ENCODE measurements around the gene ICE2.

The ICE2 gene, protein sequence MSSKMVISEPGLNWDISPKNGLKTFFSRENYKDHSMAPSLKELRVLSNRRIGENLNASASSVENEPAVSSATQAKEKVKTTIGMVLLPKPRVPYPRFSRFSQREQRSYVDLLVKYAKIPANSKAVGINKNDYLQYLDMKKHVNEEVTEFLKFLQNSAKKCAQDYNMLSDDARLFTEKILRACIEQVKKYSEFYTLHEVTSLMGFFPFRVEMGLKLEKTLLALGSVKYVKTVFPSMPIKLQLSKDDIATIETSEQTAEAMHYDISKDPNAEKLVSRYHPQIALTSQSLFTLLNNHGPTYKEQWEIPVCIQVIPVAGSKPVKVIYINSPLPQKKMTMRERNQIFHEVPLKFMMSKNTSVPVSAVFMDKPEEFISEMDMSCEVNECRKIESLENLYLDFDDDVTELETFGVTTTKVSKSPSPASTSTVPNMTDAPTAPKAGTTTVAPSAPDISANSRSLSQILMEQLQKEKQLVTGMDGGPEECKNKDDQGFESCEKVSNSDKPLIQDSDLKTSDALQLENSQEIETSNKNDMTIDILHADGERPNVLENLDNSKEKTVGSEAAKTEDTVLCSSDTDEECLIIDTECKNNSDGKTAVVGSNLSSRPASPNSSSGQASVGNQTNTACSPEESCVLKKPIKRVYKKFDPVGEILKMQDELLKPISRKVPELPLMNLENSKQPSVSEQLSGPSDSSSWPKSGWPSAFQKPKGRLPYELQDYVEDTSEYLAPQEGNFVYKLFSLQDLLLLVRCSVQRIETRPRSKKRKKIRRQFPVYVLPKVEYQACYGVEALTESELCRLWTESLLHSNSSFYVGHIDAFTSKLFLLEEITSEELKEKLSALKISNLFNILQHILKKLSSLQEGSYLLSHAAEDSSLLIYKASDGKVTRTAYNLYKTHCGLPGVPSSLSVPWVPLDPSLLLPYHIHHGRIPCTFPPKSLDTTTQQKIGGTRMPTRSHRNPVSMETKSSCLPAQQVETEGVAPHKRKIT

DNA sequence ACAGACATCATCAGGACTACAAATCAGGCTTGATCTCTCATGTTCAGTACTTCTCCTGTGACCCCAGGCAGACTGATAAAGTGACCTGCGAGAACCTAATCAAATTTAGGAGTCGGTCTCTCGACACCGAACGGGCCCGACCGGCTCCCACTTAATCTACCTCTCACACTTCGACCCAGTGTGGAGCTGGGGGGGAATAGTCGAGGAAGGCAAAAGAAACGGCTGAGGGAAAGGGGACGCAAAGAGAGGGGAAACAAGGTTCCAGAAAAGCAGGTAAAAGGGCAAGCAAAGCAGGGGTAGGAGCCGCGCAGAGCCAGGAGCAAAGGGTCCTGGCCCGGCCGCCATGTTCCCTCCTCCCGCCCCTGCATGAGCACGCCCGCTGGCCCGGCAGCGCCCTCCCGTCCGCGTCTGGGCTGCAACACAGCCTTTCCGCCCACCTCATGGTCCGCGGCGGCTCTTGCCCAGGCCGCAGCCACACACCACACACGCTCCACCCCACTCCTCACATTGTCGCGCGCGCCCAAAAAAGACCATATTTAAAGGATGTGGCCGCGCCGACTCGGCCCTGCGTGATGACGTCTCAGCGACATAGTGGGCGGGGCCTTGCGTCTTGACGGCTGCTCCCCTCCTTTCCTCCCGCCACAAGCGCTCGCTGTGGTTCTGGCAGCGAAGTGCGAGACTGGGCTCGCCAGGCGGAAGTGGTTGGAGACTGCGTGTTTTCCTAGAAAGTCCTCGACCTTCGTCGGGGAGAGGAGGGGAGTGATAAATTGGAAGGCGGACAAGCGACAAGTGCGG, at the start of gene ICE2:
Gene ICE2, minus strand, starts transcription at position 577 of the 795 bp plus-strand sequence. CDS start 1,165 bp downstream, outside the sequence.
- peak; percentile 95 for DNase-seq

DNA sequence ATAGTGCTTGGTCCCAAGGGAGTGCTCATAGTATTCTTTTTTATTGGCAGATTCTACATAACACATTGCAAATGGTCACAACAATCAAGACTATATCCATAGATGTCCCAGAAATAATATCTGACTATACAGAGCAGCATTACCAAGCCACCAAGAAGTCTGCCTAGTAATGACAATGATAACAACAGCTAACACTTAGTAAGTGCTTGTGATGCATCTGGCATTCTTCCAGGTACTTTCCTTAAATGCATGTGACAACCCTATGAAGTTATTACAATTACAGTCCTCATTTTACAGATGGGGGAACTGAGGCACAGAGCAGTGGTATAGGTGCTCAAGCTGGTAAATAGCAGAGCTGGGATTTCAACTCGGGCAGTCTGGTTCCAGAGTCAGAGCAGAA, 49.6 kb upstream of the ICE2 start:
- DNase-seq = peak in 1 of 2 donors; percentile 69

DNA sequence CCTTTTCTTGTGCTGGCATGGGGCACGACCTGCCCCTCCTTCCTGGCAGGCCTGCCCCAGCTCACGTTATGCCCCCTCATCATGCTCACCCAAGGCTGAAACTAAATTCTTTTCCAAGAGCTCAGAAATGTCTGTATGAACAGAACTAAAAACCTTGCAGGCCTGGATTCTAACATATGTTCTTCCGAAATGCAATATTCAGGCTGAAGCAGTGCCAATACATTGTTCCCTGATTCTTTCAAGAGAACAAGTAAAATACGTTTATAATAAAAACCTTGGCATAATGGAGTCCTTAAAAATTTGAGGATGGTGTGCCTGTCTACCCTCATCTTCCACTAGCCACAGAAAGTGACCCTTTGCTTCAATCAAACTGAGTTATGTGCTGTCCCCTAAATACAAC, 48.5 kb upstream of the ICE2 start:
- DNase-seq = no peak

DNA sequence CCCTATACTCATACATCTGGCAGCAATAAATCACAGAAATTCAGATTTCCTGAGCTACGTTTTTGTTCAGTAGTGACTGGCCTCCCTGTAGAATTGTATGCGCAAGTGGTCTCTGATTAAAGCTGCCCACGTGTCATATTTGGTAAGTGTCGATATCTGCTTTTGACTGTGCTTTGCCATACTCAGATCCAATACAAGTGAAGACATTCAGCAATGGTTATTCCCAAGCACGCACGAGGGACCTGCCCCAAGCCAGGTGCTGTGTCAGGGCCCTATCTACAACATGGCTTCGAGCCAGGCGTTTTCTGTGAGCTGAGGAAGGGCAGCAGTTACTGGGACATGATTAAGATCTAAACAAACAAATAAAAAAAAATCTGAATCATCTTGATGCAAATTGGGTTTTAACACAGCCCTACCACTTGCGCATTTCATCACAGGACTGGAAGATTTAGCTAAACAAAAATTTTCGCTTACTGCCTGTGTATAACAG, 47.2 kb upstream of the ICE2 start:
- peak in 1 of 2 donors; percentile 10 for DNase-seq

DNA sequence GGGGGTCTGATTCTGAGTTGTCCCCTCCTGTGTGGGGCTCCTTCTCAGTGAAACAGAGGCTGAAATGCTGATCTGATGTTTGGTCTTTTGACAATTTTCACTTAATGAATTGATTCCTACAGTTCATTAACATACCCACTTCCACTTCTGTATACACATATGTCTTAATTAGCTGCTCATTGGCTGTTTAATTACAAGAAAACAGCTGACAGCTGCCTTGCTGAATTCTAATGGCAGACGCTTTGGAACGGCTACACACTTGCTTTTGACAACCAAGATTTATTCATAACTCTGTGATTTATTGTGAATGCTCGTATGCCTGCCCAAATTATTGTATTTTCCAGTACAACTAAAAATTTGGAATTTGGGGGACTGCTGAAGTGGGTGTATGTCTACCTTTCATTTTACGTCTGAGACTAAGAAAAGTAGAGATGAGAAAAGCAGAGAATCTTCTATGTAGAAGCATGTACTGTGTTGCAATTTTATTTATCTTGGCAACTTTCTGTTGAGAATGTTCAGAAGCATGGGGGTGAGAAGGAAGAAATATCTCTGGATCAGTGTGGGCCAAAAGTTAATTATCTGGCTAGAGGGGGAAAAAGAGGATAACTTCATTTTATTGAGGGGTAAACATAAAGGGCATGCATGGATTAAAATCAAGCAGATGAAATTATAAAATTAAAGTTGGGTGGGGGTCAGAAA, 46.5 kb upstream of the ICE2 start:
- DNase-seq = no peak

DNA sequence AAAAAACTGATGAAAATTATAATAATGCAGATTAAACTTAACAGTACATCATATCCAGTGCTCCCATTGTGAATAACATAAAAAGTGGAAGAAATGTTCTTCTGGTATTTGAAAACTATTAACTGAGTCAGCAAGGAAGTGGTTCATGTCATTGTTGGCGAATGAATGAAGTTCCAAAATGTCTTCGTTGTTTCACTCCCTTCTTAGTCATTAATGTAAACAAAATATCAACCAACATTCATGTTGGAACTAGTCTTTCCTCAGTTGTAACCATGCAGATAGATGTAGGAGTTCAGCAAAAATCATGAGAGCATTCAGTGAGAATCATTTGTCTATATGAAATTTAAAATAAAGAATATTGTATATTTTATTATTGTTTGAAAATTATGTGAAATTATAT, 44.1 kb upstream of the ICE2 start:
- DNase-seq = no peak

DNA sequence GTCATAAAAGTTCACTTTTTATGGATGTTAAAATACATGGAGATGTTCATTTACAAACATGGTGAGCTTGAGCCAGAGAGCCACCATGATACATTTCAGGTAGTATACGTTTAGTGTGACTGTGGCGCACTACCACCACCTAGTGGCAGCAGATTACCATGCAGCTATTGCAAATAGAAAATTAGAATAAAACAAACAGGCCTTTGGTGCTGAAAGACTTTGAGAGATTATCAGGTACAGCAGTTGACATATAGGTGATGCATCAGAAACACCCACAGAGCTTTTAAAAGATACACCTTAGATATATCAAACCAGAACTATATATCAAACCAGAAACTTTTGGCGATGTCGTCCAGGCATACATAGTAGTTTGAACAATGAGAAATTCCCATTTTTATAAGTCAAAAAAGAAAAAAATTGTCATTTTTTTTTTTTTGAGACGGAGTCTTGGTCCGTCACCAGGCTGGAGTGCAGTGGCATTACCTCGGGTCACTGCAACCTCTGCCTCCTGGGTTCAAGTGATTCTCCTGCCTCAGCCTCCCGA, 42.0 kb upstream of the ICE2 start:
- peak; percentile 74 to 84 for DNase-seq

DNA sequence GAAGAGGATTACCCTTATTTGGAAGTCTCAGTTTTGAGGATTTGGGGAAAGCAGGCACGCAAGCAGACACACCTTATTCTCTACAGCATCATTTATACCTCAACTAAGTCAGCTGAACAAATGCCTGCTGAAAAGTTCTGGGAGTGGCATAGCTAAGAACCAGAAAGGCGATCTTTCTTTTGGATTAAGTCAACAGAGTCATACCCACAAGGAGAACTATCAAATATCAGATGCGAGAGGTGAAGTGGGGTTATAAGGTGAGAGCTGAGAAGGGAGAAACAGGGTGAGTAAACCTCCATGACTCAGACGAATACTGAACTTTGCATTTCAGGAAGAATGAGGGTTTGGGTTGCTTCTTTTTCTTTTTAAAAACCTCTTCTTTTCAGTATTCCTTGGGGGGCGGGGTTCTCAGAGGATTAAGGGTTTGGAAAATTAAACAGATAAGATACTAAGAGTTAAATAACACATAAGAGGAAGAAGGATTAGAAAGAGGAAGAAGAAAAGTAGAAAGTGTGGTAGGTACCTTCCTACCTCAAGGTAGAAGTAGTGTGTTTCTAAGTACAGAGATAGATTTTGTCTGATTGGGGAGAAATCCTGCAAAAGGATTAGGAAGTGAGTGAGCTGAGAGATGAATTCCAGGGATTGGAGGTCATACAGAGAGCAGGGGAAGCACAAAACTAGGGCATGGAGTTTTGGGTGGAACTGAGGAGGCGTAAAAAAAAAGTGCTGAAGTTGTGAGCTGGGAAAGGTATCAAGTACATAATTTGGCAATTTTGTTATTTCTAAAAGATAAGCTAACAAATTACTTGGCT, 41.3 kb upstream of the ICE2 start:
- no peak for DNase-seq

DNA sequence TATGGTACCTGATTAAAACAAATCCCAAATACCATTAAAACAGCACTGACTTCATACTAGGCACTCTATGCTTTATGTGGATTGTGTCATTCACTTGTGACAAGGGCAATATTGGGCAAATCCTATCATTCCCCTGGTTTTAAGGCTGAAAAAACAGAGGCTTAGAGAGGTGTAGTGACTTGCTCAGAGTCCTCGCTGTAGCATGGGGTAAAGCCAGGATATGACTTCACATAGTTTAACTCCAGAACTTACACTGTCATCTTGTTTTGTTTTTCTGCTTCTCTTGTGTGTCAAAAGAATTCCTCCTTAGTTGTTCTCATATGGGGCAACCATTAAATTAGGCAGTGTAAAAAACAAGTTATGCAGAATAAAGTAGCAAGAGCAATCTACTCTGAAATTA, 40.3 kb upstream of the ICE2 start:
- DNase-seq = no peak

DNA sequence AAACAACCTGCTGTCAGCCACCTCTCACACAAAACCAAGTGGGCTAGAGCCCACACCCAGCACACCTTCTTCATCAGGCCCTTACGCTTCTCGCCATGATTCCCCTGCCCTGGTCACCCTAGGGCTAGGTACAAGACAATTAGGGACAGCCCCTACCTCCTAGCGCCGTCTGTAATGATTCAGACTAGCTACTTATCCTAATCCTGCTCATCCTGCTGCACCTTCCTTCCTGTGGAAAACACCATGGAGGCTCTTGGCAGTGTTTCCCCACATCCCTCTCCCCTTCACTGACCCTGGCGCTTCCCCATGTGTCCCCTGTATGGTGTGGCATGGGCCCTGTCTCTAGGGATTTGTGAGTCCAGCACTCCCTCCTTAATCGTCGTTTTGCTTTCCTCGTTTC, 39.6 kb upstream of the ICE2 start:
- no peak for DNase-seq

DNA sequence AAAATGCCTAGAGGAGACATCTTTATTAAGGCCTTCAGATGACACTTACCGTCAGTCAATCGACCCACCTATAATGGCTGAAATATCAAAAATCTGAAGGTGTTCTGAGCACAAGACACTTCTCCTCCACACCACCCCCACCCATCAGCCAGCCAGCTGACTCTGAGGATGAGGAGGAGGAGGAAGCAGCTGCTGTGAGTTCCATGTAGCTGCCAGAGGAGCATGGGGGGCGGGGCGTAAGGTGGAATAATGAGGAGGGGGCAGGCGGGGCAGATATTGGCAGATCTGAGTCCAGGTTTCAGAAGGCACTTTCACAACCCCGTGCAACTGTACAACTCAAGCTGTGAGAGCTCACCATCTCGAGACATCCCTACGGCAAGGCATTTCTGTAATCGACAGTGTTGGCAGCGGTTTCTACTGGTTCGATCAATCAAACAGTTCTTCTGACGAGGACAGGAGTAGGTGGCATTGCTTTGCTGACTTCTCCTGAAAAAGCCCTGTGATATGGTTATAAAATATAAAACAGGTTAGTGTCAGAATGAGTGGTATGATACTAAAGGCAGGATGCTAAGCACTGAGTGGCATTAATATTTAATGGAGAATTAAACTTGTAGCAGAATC, 35.4 kb upstream of the ICE2 start:
- DNase-seq = no peak

DNA sequence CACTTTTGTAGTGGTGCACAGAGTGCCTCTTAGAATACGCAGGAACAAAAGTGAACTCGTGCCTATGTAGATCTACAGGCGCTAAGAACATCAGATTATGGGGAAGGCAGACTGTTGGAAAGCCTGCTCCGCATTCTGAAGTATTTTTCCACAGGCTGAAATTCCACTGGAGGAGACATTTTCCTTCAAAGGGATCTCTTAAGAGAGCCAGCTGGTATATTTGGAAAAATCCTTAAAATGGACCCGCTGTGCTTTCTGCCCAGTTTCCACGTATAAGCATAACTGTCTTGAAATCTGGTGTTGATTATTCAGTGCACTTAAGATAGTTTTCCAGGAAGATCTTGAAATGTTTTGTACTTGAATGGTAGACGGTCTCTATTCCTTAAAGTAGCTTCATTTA, 34.7 kb upstream of the ICE2 start:
- DNase-seq = no peak

DNA sequence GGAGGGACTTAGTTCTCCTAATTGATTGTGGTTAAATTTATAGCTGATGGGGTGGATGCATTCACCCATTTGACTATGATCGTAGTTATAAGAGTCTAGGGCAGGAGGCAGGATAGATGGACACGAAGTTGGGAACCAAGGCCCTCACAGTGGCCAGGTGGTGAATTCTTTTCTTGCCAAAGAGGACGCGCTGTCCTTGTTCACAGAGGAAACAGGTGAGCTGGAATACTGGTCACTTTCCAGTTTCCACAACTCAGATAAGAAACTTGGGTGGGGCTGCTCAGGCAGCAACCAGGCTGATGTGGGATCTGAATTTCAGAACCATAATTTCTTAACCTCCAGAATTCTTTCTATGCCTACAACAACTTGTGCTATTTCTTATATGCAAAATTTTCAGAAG, 34.0 kb upstream of the ICE2 start:
- DNase-seq = no peak

DNA sequence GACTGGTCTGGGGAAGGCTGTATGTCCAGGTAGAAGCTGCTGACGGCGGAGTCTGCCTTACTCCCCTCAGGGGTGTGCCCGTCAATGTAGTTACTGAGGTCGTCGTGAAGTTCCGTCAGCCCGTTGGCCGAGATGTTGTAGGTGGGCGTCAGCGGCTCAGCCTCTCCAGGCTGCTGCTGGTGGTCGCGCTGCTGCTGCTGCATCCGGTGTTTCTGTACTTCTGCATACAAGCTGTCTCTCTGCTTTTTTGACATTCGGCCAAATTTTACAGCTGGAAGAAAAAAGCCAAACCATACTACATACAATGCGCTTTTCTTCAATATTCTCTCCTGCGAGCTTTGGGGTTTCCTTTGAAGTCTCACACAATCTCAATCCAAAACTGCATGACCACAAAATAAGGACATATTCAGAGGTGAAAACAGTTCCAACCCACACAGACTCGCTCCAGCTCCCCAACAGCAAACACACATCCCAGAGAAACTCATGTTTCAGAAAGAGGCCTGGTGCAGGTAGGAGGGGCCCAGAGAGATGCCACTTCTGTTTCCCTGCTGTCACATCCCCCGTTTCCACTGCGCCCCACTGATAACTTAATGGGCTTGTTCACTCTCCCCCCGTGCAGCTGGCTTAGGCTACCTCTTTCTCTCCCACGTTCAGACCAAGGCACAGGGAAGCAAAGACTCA, 32.5 kb upstream of the ICE2 start:
- DNase-seq = no peak

DNA sequence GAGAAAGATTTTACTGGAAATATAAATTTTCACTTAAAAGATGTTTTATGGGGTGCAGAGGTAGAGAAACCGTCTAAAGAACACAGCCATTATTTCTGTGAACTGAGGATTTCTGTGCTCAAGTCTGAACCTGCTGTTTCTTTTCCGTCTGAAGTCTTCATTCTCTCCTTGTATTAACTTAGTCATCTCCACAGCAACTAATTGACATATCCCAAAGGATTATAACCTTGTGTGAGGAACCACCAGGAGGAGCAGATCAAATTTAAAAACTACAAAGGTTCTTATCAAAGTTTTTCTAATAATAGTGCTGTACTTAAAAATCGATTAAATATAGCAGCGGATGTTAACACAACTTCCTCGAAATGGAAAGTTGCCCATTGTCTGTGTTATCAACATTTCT, 31.1 kb upstream of the ICE2 start:
- no peak for DNase-seq

DNA sequence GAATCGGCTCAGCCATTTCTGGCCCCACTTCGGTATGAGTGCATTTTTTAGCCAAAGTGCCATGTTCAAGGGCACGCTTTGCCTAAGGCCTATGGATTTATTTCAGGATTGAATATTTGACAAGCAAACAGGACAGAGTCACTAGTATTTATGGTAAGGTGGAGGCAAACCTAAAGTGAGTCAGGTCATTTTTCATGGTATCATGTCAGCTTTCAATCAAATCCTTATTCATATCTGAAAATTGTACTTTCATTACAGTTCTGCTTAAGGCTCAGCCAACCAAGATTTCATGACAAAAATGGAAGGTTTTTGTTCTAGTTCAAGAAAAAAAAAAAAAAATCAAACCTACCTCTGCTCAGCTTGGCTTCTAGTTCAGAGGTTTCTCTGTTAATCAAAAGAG, 30.5 kb upstream of the ICE2 start:
- no peak for DNase-seq

DNA sequence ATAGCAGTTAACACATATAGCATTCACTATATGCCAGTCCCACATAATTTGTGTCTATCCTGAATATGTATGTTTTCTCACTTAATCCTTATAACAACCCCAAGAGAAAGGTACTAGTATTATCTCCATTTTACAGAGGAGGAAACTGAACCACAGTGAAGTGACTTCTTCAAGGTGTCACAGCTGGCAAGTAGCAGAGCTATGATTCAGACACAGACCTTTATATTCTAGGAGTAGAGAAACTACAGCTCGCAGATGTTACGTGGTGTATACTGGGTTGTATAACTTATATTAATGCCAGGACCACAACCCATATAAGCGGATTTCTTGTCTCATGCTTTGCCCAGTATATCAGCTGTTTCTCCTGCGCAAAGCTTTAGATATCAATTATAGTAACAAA, 29.5 kb upstream of the ICE2 start:
- DNase-seq = no peak

DNA sequence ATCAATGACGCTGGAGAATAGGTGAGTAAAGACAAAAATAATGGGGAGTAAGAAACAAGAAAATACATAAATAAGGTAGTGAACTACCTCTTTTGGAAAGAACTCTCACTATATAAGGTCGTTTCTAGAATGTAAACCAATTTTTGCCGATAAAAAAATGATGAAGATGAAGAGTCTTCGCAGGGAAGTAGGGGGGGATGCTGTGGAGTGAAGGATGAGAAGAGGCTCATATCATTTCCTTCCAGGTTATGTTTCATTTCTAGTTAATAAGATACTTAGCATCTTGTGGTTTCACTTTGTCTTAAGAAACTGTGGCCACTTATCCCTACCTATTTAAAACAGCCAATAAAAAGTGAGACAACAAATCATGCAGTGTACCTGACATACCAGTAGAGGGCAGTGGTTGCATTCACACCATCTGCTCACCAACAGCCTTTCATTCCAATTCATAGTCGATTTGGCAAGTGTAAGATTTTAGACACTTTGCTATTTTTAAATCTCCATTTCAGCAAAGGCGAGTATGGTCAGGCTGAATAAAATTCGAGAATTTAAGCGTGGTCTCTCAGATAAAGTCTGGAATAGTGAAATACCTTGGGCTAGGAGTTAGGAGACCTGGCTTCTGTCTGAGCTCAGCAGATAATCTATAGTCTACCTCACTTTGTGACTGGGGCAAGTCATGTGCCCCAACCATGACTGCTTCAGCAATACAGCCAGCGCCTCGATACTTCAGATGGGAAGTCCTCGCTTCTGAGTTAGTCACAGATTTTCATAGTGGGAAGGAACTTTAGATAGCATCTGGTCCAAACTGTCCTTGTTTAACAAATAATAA, 28.9 kb upstream of the ICE2 start:
- DNase-seq = peak; percentile 64 to 84

DNA sequence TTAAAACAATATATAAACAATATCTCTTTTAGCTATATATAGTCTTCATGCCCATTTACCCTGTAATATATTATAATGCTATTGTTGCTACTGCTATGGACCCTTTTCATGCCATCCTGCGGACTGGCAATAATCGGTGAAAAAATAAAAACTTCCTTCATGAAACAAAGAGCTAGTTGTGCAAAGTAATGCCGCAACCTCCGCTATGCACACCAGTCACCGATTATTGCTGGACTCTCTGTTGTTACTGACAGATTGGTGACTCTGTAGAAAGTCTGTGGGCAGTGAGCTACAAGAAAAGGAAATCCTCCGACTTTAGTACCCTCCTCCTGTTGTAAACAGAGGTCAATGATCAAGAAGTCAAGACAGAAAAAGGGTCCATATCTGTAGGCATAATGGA, 17.9 kb upstream of the ICE2 start:
- no peak for DNase-seq

All from CD4-positive, alpha-beta T cell treated with Interleukin-1 beta for 1 hour (primary cell).